Occipital lobe (tissue), 2 donors: ENCODE data around the gene GNAZ. TPM values are rescaled to one million over a fixed set of nuclear protein-coding genes. Genes with fewer than 3 reads are reported as not detected.

Source experiments
- DNase-seq: peaks from one replicate; lab custom pipeline; 2025; lab: John Stamatoyannopoulos, UW
- total RNA-seq: library from RNA; depleted of rRNA; stranded (reverse); fragments of >200 nt; gene quantifications from one replicate; pipeline ENCODE4 v1.2.3, GENCODE V29; 2014

Gene GNAZ
- total RNA-seq, 1 donor from 2014 or later = 192 TPM

GRCh38 chr22:23152238-23153114 is 82.2 kb downstream of the GNAZ start:
- no peak for DNase-seq

DNA sequence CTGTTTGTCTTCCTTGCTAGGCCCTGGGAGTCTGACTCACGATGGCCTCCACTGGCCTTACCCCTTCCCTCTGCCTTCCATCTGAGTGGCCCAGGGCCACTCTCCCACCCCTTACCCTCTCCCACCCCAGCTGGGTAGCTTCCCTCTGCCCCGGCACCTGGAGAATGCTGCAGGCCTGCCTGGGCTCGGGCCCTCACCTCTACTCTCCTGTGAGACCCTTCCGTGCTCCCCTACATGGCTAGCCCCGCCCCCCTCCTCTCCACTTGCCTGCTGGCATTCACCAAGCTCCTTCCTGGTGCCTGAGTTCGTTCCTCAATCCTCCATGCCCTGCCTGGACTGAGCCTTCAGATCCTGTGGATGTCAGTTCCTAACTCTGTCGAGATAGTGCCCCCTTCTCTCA is 83.7 kb downstream of the GNAZ start:
- no peak for DNase-seq

- no peak for DNase-seq
Measured at GRCh38 chr22:23154461-23154860, 84.1 kb downstream of the GNAZ start.

- no peak for DNase-seq
Measured at GRCh38 chr22:23155143-23155542, 84.8 kb downstream of the GNAZ start.

DNA sequence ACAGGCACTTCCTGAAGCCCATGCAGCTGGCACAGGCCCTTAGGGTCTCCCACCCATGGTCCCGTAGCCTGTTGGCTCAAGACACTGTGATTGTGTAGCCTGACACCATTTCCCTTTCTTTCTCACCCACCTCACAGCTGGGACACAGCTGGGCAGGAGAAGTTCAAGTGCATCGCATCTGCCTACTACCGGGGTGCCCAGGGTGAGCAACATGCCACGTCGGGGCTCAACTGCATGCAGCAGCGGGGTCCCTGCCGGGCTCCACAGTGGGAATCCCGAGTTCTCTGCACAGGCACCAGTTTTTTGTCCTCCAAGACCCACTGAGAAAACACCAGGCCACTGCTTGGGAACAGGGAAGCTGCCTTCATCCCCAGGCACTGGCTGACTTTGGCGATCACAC is 85.5 kb downstream of the GNAZ start:
- no peak for DNase-seq

GRCh38 chr22:23156286-23156685 is 86.0 kb downstream of the GNAZ start:
- no peak for DNase-seq

DNA sequence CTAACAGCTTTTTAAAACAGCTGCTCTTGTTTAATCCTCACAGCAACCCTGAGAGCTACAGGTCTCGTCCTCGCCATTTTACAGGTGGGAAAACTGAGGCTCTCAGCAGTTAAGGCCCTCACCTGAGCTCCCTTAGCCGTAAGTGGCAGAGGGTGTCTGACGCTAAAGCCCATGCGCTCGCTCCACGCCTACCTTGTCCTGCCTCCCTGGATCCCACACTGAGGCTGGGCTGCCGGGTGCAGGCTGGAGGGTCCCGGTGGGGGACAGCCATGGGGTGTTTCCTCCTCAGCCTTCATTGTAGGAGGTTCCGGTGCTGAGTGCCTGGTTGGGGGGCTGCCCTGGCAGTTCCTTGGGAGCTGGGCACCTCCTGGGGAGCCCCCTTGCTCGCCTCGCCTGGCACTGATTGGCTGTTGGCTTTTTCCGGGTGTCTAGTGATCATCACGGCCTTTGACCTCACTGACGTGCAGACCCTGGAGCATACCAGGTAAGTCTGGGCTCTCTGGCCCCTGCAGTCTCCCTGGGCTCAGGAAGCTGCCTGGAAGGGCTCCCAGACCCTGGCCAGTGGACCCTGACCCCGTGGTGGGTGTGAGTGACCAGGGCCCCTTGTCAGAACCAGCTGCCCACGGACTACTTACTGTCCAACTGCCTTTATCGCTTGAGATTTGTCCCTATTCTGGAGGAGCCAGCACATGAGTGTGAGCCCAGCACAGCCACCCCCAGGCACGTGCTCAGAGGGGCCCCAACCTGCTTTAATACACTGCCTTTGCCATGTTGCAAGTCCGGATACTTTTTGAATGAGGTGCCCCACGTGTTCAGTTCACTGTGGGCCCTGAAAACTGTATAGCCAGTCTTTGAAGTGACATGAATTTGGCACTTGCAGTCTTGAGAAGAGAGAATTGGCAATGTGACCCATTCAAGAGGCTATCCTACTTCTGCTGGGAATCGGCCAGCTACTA is 87.5 kb downstream of the GNAZ start:
- DNase-seq = no peak

GRCh38 chr22:23158516-23159290 is 88.4 kb downstream of the GNAZ start:
- DNase-seq = no peak

GRCh38 chr22:23159291-23159630 is 88.9 kb downstream of the GNAZ start:
- no peak for DNase-seq

DNA sequence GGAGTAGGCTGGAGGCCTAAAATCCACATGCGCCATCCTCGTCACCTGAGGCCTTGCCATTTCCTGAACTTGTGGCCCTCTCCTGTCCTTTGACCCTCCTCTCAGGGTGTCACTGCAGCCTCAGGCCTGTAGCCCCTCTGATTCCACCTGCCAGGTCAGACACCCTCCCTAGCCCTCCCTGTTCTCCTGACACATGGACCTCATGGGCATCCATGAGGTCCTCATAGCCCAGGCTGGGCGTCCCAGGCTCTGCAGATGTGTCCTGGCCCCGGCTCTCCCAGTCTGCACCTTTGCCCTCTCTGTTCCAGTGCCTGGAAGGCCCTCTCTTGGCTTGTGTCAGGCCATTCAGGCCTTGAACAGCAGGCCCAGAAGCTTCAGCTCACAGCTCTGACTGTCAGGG is 90.7 kb downstream of the GNAZ start:
- DNase-seq = no peak

DNA sequence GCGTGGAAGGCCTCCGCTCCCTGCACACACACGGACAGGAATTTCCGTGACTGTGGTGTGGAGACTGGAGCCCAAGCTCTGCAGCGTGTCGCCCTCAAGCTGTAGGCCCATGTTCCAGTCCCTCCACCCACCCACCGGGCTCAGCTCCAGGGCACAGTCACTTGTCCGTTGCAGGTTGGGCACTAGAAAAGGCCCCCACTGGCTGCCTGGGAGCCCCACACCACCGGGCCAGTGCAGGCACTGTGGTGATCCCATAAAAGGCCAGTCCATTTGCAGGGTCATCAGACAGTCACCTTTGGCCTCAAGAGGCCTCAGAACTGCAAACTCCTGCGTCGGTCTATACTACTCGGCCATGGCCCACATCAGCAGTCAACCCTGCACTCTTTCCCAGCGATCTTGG is 91.3 kb downstream of the GNAZ start:
- DNase-seq = no peak

GRCh38 chr22:23163665-23164064 is 93.3 kb downstream of the GNAZ start:
- DNase-seq = peak; percentile 35

- no peak for DNase-seq
Measured at GRCh38 chr22:23164091-23164490, 93.8 kb downstream of the GNAZ start.

DNA sequence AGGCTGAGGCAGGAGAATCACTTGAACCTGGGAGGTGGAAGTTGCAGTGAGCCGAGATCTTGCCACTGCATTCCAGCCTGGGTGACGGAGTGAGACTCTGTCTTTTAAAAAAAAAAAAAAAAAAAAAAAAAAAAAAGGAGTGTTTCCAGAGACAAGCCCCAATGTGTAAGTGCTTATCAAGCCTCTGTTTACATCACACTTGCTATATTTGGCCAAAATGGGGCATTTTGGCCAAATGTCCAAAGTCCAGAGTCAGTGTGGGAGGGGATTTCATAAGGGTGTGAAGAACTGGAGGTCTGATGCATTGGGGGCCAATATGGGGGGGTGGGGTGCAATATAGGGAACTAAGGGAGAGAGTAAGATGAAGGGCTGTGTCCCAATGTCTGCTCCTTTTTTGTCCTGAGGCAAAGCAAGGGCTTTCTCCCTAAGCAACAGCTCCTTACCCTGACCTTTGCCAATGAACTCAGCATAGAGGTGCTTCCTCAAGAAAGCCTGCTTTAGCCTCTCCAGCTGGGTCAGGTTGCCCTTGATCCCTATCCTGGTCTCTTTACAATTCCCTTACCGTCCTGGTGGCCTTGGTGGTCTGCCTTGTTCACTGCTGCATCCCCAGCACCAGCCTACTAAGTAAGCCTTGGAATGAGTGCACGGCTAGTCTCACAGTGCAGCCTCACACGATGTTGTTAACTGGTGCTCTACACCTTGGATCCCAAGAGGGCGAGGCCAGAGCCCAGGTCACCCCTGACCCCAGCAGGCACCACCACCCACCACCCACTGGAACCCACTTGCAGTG is 95.9 kb downstream of the GNAZ start:
- no peak for DNase-seq

GRCh38 chr22:23166841-23167616 is 96.7 kb downstream of the GNAZ start:
- DNase-seq = no peak

GRCh38 chr22:23168391-23169042 is 98.2 kb downstream of the GNAZ start:
- no peak for DNase-seq

GRCh38 chr22:23169043-23169406 is 98.7 kb downstream of the GNAZ start:
- no peak for DNase-seq
